Natural killer cell (primary cell): ENCODE measurements around the gene GRIN3B. TPM values are rescaled to one million over a fixed set of nuclear protein-coding genes. Genes with fewer than 3 reads are reported as not detected.

Source experiments
- ATAC-seq, 3 donors: fragments of 150-1000 bp in 2 of 3; fragments of 200-7000 bp in 1 of 3; cut with Tn5 transposase; 1 replicate in 1 of 3; 2 replicates in 2 of 3; pipeline ENCODE4 v1.10.0; 2021; ENCODE audit warnings: mild to moderate bottlenecking in 2 of 3, moderate library complexity in 2 of 3
- DNase-seq, 2 donors: peaks; one replicate each; pipeline versions ENCODE4 v3.0.0 to v3.0.0-alpha.2; 2013 to 2021; ENCODE audit warnings: mixed read lengths in 1 of 2
- H3K27ac ChIP-seq: one replicate; pipeline ENCODE4 v1.5.1; 2013; ENCODE audit warnings: mild to moderate bottlenecking, low read length
- H3K27me3 ChIP-seq: one replicate; pipeline ENCODE4 v1.6.1; 2013; ENCODE audit warnings: low read length; ENCODE audit not compliant: control insufficient read depth, insufficient read depth
- H3K36me3 ChIP-seq: one replicate; pipeline ENCODE4 v1.6.1; 2013; ENCODE audit warnings: low read length; ENCODE audit not compliant: control insufficient read depth, insufficient read depth
- H3K4me1 ChIP-seq: one replicate; pipeline ENCODE4 v1.6.1; 2013; ENCODE audit warnings: low read length; ENCODE audit not compliant: control insufficient read depth, insufficient read depth
- H3K4me3 ChIP-seq: one replicate; pipeline ENCODE4 v1.5.1; 2013; ENCODE audit warnings: low read length
- H3K9me3 ChIP-seq: one replicate; pipeline ENCODE4 v1.6.1; 2013; ENCODE audit warnings: low read length; ENCODE audit not compliant: control insufficient read depth, insufficient read depth
- H3K27ac Mint-ChIP-seq, 2 donors: one replicate each; pipeline ENCODE4 v1.8.0; 2022; ENCODE audit warnings: mild to moderate bottlenecking in 2 of 2, mixed read lengths in 2 of 2, moderate library complexity in 1 of 2
- H3K27me3 Mint-ChIP-seq, 2 donors: one replicate each; pipeline ENCODE4 v1.8.0; 2022; ENCODE audit warnings: low read depth in 2 of 2, mixed read lengths in 2 of 2
- H3K36me3 Mint-ChIP-seq: one replicate; pipeline ENCODE4 v1.8.0; 2022; ENCODE audit warnings: mixed read lengths
- H3K4me1 Mint-ChIP-seq, 2 donors: one replicate each; pipeline ENCODE4 v1.8.0; 2022; ENCODE audit warnings: mixed read lengths in 2 of 2
- H3K4me3 Mint-ChIP-seq: one replicate; pipeline ENCODE4 v1.8.0; 2022; ENCODE audit warnings: mild to moderate bottlenecking, moderate library complexity, mixed read lengths
- H3K9me3 Mint-ChIP-seq, 2 donors: one replicate each; pipeline ENCODE4 v1.8.0; 2022; ENCODE audit warnings: mixed read lengths in 2 of 2
- WGBS: methylation state at CpG from one replicate; pipeline ENCODE4 v1.1.7; 2013; ENCODE audit warnings: missing lambda C conversion rate; ENCODE audit not compliant: insufficient coverage; 5-methylcytosine and 5-hydroxymethylcytosine counted together
- intact Hi-C: fragments of 100-400 bp; cut with micrococcal nuclease; formaldehyde crosslinking; loops from one replicate; pipeline ENCODE4 v1.14.2; 2022
- total RNA-seq, 4 donors: library from RNA; stranded (reverse); fragments of 120-200 nt in 1 of 4; gene quantifications; one replicate each; pipeline versions ENCODE4 v1.2.3 to v1.2.4, GENCODE V29; 2013 to 2022
- TF ChIP-seq, protein P1 (sequence below): fragments of 200-600 bp; IDR thresholded peaks from one replicate; pipeline ENCODE4 v1.8.0; 2022; ENCODE audit warnings: antibody characterized with exemption

The GRIN3B gene
- total RNA-seq, 3 donors from 2014 or later (not counting 1 experiment from before 2014, with no cell fraction given), result 0.09 to 0.15 TPM; not detected in 1

GRCh38 chr19:977058-977464, 23.2 kb upstream of the GRIN3B start:
- no peak for DNase-seq

DNA sequence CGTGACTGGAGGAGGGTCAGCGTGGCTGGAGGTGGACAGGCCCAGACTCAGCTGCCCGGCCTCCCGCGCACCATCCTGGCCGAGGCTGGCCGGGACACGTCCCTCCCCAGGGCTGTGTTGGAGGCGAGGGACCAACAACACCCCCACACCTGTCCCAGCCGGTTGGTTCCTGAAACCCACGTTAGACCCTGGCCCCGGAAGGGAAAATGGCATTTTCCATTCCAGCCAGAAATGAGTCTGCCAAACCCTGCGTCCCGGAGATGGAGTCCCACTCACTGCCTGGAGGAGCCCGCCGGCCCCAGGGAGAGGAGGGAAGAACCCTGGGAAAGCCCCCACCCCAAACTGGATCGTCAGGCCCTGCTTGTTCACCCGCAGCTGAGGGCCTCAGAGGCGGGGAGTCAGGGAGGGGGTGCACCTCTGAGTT, 20.9 kb upstream of the GRIN3B start:
- 82% methylated on average over 19 of the region's 19 CpGs for WGBS
- TF ChIP-seq, protein P1, sequence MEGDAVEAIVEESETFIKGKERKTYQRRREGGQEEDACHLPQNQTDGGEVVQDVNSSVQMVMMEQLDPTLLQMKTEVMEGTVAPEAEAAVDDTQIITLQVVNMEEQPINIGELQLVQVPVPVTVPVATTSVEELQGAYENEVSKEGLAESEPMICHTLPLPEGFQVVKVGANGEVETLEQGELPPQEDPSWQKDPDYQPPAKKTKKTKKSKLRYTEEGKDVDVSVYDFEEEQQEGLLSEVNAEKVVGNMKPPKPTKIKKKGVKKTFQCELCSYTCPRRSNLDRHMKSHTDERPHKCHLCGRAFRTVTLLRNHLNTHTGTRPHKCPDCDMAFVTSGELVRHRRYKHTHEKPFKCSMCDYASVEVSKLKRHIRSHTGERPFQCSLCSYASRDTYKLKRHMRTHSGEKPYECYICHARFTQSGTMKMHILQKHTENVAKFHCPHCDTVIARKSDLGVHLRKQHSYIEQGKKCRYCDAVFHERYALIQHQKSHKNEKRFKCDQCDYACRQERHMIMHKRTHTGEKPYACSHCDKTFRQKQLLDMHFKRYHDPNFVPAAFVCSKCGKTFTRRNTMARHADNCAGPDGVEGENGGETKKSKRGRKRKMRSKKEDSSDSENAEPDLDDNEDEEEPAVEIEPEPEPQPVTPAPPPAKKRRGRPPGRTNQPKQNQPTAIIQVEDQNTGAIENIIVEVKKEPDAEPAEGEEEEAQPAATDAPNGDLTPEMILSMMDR, result no peak
- H3K4me3 ChIP-seq, result no peak overlapping the region

More at GRCh38 chr19:977058-977464, 23.2 kb upstream of the GRIN3B start:
- no peak for ATAC-seq
- Mint-ChIP-seq H3K36me3 (no peaks in the 10 kb centered on the region), H3K27ac (no peak overlapping the region), H3K4me3 (no peak overlapping the region), H3K9me3 (no peaks in the 10 kb centered on the region), H3K4me1 (no peaks in the 10 kb centered on the region), H3K27me3 (no peaks in the 10 kb centered on the region)
- WGBS, result 93% methylated on average over 24 of the region's 24 CpGs
- TF ChIP-seq, protein P1, result no peak
- intact Hi-C loops, result no loop called here
- Histone ChIP-seq H3K9me3 (no peaks in the 10 kb centered on the region), H3K36me3 (peaks cover 3% of the 10 kb centered on the region), H3K27ac (no peak overlapping the region), H3K4me3 (no peak overlapping the region), H3K4me1 (no peaks in the 10 kb centered on the region), H3K27me3 (no peaks in the 10 kb centered on the region)

DNA sequence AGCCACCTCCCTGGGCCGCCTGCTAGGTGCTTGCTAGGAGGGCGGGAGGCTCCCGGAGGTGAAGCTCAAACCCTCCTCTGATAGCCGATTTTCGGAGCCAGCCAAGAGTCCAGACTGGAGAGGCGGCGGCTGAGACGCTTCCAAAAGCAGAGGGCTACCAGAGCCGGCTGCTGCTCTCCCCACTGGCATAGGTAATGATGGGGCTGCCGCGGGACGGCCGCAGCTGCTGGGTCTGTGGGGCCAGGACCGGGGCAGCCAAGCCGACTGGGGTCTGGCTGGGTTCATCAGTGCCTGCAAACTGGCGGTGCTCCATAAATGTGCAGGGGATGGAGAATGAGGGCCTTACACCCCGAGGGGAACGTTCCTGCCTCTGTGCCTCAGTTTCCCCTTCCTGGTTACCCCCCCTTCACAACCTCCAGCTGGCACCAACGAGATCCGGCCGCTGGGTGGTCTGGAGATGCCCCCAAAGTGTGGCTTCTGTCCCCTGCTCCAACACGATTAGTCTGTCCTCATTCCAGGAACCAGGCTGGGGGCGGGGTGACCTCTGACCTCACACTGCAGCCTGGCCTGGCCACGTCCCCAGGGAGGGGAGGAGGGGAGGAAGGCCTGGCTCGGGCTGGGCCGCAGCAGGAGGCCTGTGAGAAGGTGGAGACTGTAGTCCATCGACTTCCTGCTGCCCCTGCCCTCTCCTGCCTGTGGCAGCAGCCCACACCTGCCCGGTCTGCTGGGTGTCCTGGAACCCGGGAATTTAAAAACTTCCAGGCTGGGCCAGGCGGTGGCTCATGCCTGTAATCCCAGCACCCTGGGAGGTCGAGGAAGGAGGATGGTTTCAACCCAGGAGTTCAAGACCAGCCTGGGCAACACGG, 19.9 kb upstream of the GRIN3B start:
- TF ChIP-seq, protein P1, result no peak
- no peak for DNase-seq
- Mint-ChIP-seq H3K4me1 (peaks cover 13% of the 10 kb centered on the region in 2 donors), H3K4me3 (no peak overlapping the region), H3K27me3 (no peaks in the 10 kb centered on the region), H3K27ac (no peak overlapping the region), H3K36me3 (no peaks in the 10 kb centered on the region), H3K9me3 (no peaks in the 10 kb centered on the region)
- Histone ChIP-seq H3K27ac (no peak overlapping the region), H3K4me3 (no peak overlapping the region), H3K36me3 (no peaks in the 10 kb centered on the region), H3K9me3 (no peaks in the 10 kb centered on the region), H3K27me3 (no peaks in the 10 kb centered on the region), H3K4me1 (peaks cover 28% of the 10 kb centered on the region)
- no peak for ATAC-seq
- WGBS, result 78% methylated on average over 32 of the region's 32 CpGs
- intact Hi-C loops, result loop anchor here (5.0 to 10.0 kb wide), 2 partner anchors 118 to 206 kb away; no protein-coding TSS in a partner anchor

More for the DNA sequence above, 20.9 kb upstream of the GRIN3B start:
- Mint-ChIP-seq H3K4me3 (no peak overlapping the region), H3K27ac (no peak overlapping the region), H3K27me3 (no peaks in the 10 kb centered on the region), H3K4me1 (peaks cover 3% of the 10 kb centered on the region in 2 donors), H3K9me3 (no peaks in the 10 kb centered on the region), H3K36me3 (no peaks in the 10 kb centered on the region)
- Histone ChIP-seq H3K9me3 (no peaks in the 10 kb centered on the region), H3K27ac (no peak overlapping the region), H3K36me3 (no peaks in the 10 kb centered on the region), H3K4me1 (peaks cover 18% of the 10 kb centered on the region), H3K27me3 (no peaks in the 10 kb centered on the region)
- DNase-seq (no peak), ATAC-seq (no peak)
- intact Hi-C loops, result no loop called here
